Breast epithelium (tissue), 4 donors: ENCODE data around the gene MBTPS1. TPM values are rescaled to one million over a fixed set of nuclear protein-coding genes. Genes with fewer than 3 reads are reported as not detected.

ENCODE experiments used
- DNase-seq, 2 donors: peaks; one replicate each; pipeline ENCODE4 v3.0.0-alpha.2; 2019; ENCODE audit warnings: low spot score in 2 of 2
- H3K27ac ChIP-seq, 2 donors: fragments of 200-600 bp; sonication (generic) in 1 of 2; one replicate each; pipeline ENCODE4 v1.5.1; 2016 to 2019; ENCODE audit warnings: mild to moderate bottlenecking in 1 of 2
- H3K27me3 ChIP-seq, 2 donors: fragments of 200-600 bp; sonication (generic) in 1 of 2; one replicate each; pipeline versions ENCODE4 v1.5.1 to v1.6.0; 2017 to 2019; ENCODE audit warnings: control low read depth in 1 of 2, mild to moderate bottlenecking in 1 of 2
- H3K36me3 ChIP-seq: fragments of 200-600 bp; one replicate; pipeline ENCODE4 v1.5.1; 2019
- H3K4me1 ChIP-seq, 2 donors: fragments of 200-600 bp; sonication (generic); one replicate each; pipeline ENCODE4 v1.5.1; 2016 to 2019; ENCODE audit warnings: control low read depth in 1 of 2
- H3K4me3 ChIP-seq, 3 donors: fragments of 200-600 bp; sonication (generic); 1 replicate in 2 of 3; 2 replicates in 1 of 3; pipeline ENCODE4 v1.5.1; 2016 to 2019; ENCODE audit warnings: mild to moderate bottlenecking in 3 of 3, moderate library complexity in 2 of 3
- H3K9me3 ChIP-seq, 2 donors: fragments of 200-600 bp; sonication (generic) in 1 of 2; one replicate each; pipeline ENCODE4 v1.5.1; 2016 to 2019; ENCODE audit warnings: control low read depth in 1 of 2
- POLR2A ChIP-seq: fragments of 450-650 bp; IDR thresholded peaks from one replicate; pipeline ENCODE4 v1.6.1; 2016; ENCODE audit warnings: antibody characterized with exemption, mild to moderate bottlenecking, moderate library complexity
- POLR2AphosphoS5 ChIP-seq, 3 donors: sonication (generic); formaldehyde crosslinking; IDR thresholded peaks; one replicate each; pipeline ENCODE4 v1.6.1; 2017; ENCODE audit warnings: antibody characterized with exemption in 3 of 3
- intact Hi-C: fragments of 100-400 bp; cut with DNase I; formaldehyde crosslinking; loops from one replicate; pipeline ENCODE4 v1.15.1; 2023; ENCODE audit warnings: low total_unique reads
- total RNA-seq, 3 donors: library from RNA; depleted of rRNA; stranded (reverse); fragments of >200 nt; gene quantifications; one replicate each; pipeline ENCODE4 v1.1.0, GENCODE V29; 2016
- TF ChIP-seq, protein P1 (sequence below), 3 donors: fragments of 450-650 bp; IDR thresholded peaks; one replicate each; pipeline ENCODE4 v1.5.1; 2016 to 2017; ENCODE audit warnings: antibody characterized with exemption in 3 of 3, mild to moderate bottlenecking in 3 of 3, moderate library complexity in 3 of 3

The MBTPS1 gene
- total RNA-seq, 3 donors from 2014 or later = 95.4 to 142 (median 121) TPM

GRCh38 chr16:84137287-84137686, 20.5 kb upstream of the MBTPS1 start:
- H3K36me3 ChIP-seq = no peaks in the 10 kb centered on the region
- no peaks in the 10 kb centered on the region for H3K27me3 ChIP-seq
- intact Hi-C loops = no loop called here
- no peak for TF ChIP-seq POLR2A
- TF ChIP-seq, protein P1, sequence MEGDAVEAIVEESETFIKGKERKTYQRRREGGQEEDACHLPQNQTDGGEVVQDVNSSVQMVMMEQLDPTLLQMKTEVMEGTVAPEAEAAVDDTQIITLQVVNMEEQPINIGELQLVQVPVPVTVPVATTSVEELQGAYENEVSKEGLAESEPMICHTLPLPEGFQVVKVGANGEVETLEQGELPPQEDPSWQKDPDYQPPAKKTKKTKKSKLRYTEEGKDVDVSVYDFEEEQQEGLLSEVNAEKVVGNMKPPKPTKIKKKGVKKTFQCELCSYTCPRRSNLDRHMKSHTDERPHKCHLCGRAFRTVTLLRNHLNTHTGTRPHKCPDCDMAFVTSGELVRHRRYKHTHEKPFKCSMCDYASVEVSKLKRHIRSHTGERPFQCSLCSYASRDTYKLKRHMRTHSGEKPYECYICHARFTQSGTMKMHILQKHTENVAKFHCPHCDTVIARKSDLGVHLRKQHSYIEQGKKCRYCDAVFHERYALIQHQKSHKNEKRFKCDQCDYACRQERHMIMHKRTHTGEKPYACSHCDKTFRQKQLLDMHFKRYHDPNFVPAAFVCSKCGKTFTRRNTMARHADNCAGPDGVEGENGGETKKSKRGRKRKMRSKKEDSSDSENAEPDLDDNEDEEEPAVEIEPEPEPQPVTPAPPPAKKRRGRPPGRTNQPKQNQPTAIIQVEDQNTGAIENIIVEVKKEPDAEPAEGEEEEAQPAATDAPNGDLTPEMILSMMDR (IDR thresholded peaks at IDR 0.05) = no peak
- TF ChIP-seq POLR2AphosphoS5 (IDR thresholded peaks at IDR 0.05) = no peak
- H3K27ac ChIP-seq = no peak overlapping the region
- H3K4me1 ChIP-seq = no peaks in the 10 kb centered on the region
- no peak overlapping the region for H3K4me3 ChIP-seq
- H3K9me3 ChIP-seq = no peaks in the 10 kb centered on the region
- peak in 1 of 2 donors; percentile 12 for DNase-seq

- no peak overlapping the region for H3K4me3 ChIP-seq
- H3K4me1 ChIP-seq = no peaks in the 10 kb centered on the region
- intact Hi-C loops = no loop called here
- DNase-seq = no peak
- no peaks in the 10 kb centered on the region for H3K27me3 ChIP-seq
- no peaks in the 10 kb centered on the region for H3K9me3 ChIP-seq
- TF ChIP-seq POLR2A = no peak
- no peak for TF ChIP-seq POLR2AphosphoS5 (IDR thresholded peaks at IDR 0.05)
- TF ChIP-seq, protein P1 (IDR thresholded peaks at IDR 0.05) = no peak
- no peaks in the 10 kb centered on the region for H3K36me3 ChIP-seq
- H3K27ac ChIP-seq = no peak overlapping the region
These were observed 19.8 kb upstream of the MBTPS1 start for GRCh38 chr16:84136331-84137125.

DNA sequence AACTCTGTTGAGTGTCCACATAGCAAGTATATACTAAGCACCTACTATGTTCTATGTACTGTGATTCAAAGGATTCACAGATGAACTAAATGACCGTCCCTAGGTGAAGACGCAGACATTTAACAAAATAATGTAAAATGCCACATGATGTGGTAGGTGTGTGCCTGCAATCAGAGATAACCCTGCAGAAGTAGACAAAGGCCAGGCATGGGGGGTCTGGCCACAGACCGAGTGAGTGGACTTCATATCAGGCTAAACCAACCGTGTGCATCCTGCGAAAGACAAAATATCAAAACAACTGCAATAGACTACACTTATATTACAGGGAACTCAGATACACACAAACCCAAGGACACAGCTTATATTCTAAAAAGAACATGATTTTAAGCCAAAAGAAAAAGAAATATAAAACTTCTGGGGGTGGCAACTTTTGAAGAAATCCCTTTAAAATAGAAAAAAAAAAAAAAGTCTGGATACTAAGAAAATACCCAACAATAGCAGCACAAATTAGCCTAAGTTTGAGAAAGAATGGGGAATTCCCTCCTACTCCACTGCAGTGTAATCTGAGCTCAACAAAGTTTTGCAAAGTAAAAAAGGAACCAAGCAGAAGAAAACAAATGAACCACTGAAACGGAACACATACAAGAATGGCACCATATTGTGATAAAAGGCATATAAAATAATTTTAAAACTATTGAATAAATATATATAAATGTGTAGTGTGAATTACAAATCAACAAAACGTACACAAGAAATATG, 16.0 kb upstream of the MBTPS1 start:
- no peaks in the 10 kb centered on the region for H3K27me3 ChIP-seq
- no peaks in the 10 kb centered on the region for H3K9me3 ChIP-seq
- H3K4me1 ChIP-seq = no peaks in the 10 kb centered on the region
- intact Hi-C loops = no loop called here
- H3K4me3 ChIP-seq = no peak overlapping the region
- TF ChIP-seq, protein P1 (IDR thresholded peaks at IDR 0.05) = no peak
- TF ChIP-seq POLR2A = no peak
- TF ChIP-seq POLR2AphosphoS5 (IDR thresholded peaks at IDR 0.05) = no peak
- no peak for DNase-seq
- no peak overlapping the region for H3K27ac ChIP-seq
- H3K36me3 ChIP-seq = no peaks in the 10 kb centered on the region

- TF ChIP-seq POLR2A (no peak), POLR2AphosphoS5 (IDR thresholded peaks at IDR 0.05) (no peak)
- TF ChIP-seq, protein P1 (IDR thresholded peaks at IDR 0.05) = no peak
- Histone ChIP-seq H3K36me3 (no peaks in the 10 kb centered on the region), H3K4me1 (no peaks in the 10 kb centered on the region), H3K27me3 (no peaks in the 10 kb centered on the region), H3K4me3 (no peak overlapping the region), H3K9me3 (no peaks in the 10 kb centered on the region), H3K27ac (no peak overlapping the region)
- no peak for DNase-seq
- intact Hi-C loops = no loop called here
These were observed 14.4 kb upstream of the MBTPS1 start for GRCh38 chr16:84131117-84131516.
